Medulla oblongata (tissue), 1 donor: ENCODE results near the gene SLC35C1.
A peak's percentile ranks its signal among the peaks of the same experiment; 100 is the strongest.
"Not testable (repeated sequence)": the region's sequence is repeated elsewhere in the genome, so short reads cannot be mapped to it uniquely, and the experiment has no call there.

Experiments used
- DNase-seq: peaks from one replicate; pipeline ENCODE4 v3.0.0-alpha.2; 2015; ENCODE audit errors: extremely low spot score

Gene SLC35C1

DNA sequence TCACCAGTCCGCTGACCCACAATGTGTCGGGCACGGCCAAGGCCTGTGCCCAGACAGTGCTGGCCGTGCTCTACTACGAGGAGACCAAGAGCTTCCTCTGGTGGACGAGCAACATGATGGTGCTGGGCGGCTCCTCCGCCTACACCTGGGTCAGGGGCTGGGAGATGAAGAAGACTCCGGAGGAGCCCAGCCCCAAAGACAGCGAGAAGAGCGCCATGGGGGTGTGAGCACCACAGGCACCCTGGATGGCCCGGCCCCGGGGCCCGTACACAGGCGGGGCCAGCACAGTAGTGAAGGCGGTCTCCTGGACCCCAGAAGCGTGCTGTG, 6.1 kb downstream of the SLC35C1 start:
- DNase-seq, result no peak

DNA sequence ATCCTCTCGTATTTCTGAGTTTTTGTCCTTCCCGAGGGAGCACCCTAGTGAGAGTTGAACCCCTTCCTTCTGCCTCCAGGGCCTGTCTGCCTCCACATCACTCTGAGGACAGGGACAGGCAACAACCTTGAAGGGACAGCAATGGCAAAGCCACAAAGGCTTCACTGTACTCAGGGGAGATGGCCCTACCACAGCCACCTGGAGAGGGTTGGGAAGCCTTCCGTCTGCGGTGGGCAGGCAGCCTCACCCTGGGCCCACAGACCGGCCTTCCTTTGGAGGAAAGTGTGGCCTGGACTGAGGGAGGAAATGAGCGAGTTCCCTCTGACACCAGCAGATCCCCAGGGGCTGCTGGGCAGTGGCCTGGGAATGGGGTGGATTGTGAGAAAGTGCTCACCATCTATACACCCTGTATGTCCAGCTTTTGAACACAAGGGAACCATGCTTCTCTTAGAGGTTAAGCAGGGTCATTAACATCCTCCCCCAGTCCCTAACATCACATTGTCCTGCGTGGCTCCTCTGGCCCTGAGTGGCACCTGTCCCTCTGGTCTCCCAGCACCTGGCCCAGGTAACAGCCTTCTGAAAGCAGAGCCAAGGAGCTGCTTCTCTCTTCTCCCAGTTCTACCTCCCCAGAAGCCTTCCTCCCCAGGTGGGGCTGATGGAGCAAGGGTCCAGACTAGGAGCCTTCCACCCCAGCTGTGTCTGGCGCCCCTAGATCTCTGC, 6.8 kb downstream of the SLC35C1 start:
- DNase-seq, result no peak

DNA sequence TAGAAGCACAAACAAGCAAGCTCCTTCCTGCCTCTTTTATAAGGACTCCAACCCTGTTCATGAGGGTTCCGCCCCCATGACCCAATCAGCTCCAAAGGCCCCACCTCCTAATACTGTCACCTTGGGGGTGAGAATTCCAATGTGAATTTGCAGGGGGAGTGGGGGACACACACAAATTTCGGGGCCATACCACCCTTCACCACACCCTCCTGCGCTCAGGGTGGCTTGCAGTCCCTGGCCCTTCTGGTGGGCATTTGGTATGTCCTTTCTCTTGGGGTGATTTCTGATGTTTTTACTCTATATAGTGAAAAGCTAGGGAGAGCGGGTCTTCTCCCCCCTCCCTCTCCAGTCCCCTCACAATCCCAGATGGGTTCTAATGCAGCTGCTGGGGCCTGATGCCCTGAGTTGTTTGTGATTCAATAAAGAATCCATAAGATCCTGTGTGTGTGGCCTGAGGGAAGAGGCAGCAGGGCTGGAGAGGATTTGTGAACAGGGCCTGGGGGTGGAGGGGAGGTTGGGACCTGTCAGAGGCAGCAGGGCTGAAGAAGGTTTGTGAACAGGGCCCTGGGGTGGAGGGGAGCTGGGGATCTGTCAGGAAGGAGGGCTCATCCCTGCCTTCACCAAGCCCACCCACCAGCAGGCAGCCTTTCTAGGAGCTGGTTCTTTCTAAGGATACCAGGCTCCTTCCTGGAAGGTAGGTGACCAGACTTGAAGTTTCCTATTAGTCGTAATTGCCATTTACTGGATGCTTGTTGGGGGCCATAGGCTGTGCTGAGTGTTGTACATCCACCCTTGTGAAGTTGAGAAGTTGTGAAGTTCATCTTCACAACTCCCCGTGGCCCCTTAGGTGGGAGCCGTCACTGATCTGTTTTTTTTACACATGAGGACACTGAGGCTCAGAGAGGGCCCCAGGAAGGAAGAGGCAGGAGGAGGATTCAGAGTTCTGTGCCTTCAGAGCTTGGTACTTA, 7.9 kb downstream of the SLC35C1 start:
- DNase-seq, result no peak

DNA sequence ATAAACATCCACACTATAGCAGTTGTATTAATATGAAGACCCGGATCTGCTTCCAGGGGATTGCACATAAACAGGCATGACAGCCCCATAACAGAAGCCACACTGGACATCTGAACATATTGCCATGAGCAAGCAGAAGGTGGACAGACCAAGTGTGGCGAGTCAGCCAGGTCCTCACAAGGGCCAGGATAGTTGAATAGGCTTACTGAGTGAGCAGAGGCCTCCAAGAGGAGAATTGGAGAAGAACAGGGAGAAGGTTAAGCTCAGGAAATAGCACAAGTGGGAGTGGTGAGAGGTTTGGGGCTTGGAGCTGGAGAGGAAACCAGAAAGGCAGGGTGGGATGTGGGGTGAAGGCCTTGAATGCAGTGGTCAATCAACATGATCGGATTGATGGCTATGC, 10.8 kb downstream of the SLC35C1 start:
- DNase-seq, result no peak

DNA sequence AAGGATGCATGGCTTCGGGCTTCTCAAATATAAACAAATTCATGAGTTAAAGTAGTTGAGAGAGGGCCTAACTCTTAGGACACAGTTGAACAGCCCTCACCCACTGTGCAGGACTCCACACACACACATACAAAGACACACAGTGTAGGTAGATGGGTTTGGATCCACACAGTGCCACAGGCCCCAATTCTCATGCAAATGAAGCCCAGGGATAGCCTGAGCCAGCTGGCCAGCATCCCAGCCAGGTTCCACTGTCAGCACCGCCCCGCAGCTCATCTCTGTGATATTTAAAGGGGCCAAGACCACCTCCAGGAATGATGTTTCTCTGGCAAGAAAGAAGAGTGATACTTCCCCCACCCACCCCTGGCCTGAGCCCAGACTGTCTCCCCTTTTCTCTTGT, 11.7 kb downstream of the SLC35C1 start:
- no peak for DNase-seq

DNA sequence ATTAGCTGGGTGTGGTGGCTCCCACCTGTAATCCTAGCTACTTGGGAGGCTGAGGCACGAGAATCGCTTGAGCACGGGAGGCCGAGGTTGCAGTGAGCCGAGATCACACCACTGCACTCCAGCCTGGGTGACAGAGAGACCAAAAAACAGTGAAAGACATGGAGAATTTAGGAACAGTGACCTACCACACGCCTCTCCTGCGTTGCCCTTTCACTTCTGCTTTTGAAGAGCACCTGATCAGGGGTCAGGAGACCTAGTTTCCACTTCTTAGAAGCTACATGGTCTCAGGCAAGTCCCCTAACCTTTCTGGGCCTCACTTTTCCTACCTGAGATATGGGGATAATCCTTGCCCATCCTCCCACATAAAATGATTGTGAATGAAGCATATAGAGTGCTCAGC, 12.2 kb downstream of the SLC35C1 start:
- DNase-seq, result no peak

DNA sequence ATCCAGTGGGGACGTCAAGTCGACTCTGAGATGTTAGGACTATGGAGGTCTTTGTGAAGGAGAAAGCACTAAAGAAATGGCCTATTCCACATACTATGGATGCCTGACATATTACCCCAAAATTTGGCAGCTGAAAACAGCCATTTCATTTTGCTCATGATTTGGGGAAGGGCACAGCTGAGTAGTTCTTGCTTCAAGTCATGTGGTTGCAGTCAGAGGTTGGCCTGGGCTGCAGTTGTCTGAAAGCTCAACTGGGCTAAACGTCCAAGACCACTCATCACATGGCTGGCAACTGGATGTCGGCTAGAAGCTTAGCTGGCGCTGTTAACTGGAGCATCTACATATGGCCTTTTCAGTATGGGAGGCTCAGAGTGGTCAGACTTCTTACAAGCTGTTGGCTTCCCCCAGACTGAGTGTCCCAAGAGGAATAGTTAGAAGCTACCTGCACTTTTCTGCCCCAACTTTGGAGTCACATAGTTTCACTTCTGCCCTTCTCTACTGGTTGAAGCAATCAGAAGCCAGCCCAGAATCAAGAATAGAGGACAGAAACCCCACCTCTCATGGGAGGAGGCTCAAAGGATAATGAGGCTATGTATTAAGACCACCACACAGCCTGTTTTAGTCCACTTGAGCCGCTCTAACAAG, 14.1 kb downstream of the SLC35C1 start:
- no peak for DNase-seq

DNA sequence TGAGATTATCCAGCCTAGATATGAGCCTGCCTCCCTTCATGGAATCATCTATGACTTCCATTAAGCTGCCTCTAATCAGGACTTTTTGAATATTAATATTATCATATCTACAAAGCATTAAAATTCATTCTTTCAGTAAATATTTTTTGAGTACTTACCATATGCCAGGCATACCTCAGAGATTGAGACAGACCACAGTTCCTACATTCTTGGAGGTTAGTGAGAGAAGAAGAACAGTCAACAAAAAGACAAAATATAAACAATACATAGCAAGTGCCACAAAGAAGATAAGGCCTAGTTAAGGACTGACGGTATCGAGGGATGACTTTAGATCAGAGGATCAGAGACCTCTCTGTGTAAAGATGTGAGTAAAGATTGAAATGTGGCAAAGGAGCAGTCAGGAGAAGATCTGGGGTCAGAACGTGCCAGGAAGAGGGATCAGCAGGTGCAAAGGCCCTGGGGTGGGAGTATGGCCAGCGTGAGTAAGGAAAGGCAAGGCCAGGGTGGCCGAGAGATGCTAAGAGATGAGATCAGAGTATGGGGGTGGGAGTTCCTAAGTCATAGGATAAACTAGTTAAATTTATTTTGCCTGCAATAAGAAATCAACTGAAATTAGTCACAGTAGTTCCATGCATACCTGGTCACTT, 15.4 kb downstream of the SLC35C1 start:
- no peak for DNase-seq

DNA sequence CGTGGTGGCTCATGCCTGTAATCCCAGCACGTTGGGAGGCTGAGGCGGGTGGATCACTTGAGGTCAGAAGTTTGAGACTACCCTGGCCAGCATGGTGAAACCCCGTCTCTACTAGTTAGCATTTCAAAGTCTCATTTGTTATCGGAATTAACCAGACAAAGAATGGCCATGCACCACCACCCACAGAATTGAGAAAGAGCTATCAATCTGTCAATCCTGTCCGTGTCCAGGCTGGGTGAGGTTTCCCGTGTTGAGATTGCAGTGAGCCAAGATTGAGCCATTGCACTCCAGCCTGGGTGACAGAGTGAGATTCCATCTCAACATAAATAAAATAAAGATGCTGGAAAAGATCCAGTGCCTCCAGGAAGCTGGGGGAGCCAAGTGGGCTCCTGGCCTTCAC, 21.5 kb downstream of the SLC35C1 start:
- not testable (repeated sequence) for DNase-seq

DNA sequence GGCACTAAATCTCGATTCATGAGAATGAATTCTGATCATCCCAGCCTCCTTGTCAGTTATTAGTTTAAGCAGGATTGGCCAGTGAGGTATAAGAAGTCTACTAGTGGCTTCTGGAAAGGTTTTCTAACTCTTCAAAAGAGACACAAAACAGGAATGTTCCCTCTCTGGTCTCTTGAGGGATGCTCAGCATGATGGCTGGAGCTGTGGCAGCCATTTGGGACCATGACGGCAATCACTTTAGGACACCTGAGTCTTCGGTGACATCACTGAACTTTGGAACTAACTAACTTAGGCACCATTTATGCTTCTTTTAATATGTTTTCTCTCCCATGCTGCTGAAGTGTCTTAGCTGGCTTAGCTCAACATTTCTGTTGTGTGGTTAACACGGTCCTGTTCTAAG, 22.2 kb downstream of the SLC35C1 start:
- no peak for DNase-seq

DNA sequence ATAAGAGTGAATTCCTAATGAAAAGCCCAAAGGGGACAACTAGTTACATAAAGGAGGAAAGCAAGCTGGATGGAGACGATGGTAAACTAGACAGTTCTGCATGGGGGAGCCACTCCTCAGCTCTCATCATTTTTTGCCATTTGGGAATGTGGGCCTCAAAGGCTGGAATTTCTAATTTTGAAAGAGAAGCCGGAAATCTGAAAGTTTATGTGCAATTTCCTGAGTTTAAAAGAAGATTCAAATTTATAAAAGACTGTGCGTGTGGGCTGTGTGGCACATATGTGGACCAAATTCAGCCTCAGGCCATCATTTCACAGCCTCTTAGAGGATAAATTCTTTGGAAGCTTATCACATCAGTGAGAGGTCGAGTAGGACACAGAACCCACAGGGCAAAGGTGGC, 24.0 kb downstream of the SLC35C1 start:
- no peak for DNase-seq

DNA sequence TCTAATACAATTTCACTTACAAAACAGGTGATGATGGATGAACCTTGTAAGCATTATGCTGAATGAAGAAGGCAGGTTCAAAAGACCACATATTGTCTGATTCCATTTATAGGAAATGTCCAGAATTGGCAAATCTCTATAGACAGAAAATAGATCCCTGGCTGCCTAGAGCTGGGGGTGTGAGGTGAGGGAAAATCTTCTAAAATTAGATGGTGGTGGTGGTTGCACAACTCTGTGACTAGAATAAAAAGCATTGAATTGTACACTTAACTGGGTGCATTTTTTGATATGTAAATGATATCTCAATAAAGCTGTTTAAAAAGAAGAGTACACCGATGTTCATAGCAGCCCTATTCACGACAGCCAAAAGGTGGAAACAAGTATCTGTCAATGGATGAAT, 25.6 kb downstream of the SLC35C1 start:
- no peak for DNase-seq

DNA sequence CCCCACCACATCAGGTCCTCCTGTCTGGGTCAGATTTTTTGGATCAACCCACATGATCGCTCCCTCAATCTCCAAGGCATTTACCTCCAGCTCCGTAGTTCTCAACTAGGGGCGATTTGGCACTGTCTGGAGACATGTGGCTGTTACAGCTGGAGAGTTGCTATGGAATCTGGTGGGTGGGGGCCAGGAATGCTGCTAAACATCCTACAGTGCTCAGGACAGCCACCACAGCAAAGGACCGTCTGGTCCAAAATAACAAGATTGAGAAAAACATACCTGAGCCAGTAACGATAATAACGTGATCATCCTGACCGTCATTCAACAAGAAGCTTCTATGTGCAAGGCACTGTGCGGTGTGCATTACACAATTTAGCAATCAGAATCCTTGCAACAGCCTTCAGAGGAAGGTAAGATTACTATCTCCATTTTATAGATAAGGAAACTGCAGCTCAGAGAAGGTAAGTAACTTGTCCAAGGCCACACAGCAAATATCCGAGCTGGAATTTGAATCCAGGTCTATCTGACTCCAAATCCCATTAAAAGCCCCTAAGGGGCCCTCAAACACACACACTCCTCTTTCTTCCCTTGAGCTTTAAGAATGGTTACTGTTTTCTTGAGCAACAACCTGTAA, 28.0 kb downstream of the SLC35C1 start:
- DNase-seq, result no peak

DNA sequence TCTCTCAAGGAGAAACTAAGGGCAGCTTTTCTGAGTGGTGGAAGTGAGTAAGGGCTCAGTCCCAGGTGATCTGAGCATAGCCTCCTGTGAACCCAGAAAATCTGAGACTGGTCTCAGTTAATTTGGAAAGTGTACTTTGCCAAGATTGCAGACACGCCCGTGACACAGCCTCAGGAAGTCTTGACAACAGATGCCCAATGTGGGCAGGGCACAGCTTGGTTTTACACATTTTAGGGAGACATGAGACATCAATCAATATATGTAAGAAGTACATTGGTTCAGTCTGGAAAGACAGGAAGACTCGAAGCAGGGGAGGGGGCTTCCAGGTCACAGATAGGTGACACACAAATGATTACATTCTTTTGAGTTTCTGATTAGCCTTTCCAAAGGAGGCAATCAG, 28.8 kb downstream of the SLC35C1 start:
- DNase-seq, result no peak

DNA sequence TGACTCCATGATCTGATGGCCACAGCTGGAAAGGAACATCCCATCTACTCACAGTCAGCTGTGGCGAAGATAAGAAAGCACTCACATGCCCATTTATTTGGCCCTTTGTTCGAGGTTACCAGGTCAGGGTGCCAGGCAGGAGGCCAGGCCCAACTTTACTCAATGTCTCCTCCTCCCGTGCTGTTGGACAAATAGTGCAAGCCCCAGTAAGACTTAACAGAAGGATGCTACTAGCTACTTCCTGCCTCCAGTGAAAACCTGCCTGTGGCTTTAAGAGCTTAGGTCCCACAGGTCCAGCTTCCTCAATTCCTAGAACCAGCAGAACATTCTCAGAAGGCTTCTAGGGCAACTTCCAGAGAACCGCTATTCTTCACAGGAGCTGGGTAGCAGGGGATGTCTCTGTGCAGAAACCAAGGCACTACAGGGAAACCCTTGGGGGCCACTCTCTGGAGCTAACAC, 29.4 kb downstream of the SLC35C1 start:
- DNase-seq, result no peak

DNA sequence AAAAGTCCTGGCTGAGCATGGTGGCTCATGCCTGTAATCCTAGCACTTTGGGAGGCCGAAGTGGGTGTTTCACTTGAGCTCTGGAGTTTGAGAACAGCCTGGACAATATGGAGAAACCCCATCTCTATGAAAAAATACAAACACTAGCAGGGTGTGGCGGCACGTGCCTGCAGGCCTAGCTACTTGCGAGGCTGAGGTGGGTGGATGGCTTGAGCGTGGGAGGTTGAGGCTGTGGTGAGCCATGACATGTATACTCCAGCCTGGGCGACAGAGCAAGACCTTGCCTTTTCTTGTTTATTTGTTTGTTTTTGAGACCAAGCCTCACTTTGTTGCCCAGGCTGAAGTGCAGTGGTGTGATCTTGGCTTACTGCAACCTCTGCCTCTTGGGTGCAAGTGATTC, 34.3 kb downstream of the SLC35C1 start:
- DNase-seq, result no peak

DNA sequence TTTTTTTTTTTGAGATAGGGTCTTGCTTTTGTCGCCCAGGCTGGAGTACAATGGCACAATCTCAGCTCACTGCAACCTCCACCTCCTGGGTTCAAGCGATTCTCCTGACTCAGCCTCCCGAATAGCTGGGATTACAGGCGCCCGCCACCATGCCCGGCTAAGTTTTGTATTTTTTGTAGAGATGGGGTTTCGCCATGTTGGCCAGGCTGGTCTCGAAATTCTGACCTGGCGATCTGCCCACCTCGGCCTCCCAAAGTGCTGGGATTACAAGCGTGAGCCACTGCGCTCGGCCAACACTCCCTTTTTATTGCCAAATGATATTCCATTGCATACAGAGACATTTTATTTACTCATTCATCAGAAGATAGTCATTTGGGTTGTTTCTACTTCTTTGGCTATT, 35.3 kb downstream of the SLC35C1 start:
- not testable (repeated sequence) for DNase-seq

DNA sequence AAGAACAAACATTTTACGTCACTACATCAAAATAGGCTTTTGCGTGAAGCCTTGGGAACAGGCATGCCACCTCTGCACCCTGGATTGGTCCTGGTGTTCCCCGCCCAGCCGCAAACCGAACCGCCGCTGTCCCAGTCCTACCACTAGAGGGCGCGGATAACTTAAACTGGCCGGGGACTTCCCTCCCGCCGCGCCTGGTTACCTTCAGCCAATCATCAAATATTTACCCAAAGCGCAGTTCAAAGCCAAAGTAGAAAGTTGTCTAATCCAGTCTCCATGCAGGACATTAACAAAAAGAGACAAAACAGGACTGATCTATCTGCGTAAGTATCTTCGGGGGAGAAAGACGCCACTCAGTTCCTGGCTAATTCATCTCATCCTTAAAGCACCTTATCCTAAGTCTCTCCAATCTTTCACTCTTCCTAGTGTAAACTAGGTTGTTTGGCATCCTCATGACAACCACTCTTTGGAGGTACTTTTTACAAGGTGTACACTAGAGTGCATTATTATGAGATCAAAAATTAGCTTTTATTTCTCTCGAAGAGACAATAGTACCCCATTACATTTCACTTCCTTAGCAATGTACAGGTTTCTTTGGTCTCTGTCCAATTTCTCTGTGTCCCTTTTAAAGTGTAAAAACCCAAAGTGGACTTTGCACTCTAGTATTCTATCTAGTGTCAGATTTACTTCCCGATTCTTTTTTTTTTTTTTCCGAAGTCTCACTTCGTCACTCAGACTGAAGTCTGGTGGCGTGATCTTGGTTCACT, 38.4 kb downstream of the SLC35C1 start:
- DNase-seq, result peak; percentile 91

DNA sequence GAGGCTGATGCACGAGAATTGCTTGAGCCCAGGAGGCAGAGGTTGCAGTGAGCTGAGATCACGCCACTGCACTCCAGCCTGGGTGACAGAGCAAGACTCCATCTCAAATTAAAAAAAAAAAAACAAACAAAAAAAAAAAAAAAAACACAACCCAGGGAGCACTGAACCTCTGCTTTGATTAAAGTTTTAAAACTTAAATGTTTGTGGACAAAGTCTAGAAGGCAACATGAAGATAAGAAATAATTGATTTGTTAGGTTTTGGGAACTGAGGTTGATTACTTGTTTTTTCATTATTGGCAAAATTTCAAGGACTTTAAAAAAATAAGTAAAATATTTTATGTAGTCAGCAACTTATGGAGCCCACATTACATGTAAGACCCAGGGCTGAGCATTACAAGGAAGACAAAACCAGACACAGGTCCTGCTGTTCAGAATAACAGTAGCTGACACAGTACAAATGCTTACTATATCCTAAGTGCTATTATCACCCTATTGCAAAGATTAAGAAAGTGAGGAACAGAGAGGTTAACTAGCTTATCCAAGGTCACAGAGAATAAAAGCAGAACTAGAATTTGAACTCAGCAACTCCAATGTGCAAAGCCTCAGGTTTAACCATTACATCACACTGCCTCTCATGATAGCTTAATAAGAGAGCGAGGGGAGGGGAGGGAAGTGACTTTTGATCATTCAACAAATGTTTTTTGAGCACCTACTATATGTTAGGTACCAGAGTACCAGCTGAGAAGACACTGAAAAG, 40.1 kb downstream of the SLC35C1 start:
- no peak for DNase-seq

DNA sequence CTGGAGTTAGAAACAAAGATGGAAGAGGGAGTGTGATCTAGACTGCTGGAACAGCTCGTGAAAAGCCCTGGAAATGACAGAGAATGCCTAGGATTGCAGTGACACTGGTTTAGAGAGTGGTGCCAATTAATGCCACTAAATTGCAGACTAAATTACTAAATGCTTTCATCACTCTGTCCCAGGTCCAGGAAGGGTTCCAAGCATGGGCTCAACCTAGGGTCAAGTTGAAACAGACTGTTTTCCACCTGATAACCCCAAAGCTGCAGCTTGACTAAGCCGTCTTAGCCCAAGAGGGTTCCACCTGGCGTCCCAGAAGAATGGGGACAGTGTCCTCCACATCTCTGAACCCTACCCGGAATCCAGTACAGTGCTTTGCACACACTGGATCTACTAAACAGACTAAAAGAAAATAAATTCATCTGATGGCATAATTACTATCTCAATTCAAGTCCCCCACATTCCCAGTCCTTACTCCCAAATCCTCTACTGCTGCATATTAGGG, 41.3 kb downstream of the SLC35C1 start:
- DNase-seq, result no peak
